Activated gamma-delta T cell treated with anti-CD3 and anti-CD28 coated beads, Interleukin-2, amount 50 U/mL, for 16 hours (primary cell): Measurements from ENCODE around the gene ZNF212.

Experiments
- DNase-seq: peaks from one replicate; pipeline ENCODE4 v3.0.0-alpha.2; 2020; ENCODE audit warnings: low read depth

The ZNF212 gene

DNA sequence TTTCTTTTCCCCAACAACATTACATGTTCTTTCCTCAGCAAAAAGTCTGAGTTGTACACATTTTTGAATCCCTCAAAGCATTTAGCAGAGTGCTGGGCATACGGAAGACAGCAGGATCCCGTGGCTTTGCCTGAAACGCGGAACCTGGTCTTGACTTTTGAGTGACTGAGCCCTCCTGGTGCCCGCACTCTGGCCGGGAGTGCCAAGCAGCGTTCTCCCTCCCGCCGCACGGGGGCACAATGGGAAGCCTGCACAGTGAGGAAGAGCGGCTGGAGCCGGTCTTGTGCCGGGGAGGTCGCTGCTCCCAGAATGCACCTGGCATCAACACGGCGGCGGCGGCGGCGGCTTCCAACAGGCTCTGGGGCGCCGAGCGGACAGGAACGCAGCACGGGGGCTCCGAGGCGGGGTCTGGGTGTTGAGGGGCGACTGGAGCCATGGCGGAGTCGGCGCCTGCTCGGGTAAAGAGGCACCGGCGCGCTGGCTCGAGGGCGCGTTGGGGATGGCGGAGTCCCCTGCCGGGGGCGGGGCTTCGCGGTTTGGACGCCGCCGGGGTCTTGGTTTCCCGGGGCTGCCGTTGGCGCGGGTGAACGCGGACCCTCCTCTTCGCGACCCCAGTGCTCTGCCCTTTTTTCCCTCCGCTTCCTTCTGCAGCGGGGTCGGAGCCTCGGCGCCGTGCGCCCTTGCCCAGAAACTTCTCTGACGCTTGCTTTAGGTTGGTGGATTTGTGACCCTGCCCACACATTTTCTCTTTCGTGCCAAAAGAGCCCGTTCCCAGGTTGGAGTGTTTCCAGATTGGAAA, at the start of gene ZNF212:
Gene ZNF212, plus strand, starts transcription at position 307 of the 799 bp plus-strand sequence. Its CDS starts 128 bp downstream, at position 435.
- peak; percentile 84 for DNase-seq

DNA sequence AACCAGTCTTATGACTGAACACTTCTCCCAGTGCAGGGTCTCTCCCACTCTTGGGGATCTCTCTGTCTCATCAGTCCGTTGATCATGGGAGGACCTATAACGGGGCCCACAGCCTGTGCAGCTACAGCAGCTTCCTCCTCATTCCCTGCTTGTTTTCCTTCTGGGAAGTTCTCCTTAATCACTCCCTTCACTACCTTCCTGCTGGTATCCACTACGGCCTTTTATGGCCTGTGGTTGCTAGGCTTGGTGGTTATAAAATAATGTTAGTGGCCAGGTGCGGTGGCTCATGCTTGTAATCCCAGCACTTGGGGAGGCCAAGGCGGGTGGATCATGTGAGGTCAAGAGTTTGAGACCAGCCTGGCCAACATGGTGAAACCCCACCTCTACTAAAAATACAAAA, 47.6 kb upstream of the ZNF212 start:
- no peak for DNase-seq

DNA sequence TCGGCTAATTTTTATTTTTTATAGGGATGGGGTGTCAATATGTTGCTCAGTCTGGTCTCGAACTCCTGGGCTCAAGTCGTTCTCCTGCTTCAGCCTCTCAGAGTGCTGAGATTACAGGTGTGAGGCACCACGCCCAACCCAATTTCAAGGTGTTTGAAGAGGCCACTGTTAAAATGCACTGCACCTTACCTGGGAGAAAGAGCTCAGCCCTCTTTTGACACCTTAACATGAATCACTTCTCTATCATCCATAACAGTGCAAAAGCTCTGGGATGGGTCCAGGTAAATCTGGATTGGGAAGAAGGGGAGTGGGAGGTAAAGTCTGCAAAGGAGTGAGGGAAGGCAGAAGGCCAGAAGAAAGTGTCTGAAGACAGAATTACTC, 44.7 kb upstream of the ZNF212 start:
- DNase-seq: no peak

DNA sequence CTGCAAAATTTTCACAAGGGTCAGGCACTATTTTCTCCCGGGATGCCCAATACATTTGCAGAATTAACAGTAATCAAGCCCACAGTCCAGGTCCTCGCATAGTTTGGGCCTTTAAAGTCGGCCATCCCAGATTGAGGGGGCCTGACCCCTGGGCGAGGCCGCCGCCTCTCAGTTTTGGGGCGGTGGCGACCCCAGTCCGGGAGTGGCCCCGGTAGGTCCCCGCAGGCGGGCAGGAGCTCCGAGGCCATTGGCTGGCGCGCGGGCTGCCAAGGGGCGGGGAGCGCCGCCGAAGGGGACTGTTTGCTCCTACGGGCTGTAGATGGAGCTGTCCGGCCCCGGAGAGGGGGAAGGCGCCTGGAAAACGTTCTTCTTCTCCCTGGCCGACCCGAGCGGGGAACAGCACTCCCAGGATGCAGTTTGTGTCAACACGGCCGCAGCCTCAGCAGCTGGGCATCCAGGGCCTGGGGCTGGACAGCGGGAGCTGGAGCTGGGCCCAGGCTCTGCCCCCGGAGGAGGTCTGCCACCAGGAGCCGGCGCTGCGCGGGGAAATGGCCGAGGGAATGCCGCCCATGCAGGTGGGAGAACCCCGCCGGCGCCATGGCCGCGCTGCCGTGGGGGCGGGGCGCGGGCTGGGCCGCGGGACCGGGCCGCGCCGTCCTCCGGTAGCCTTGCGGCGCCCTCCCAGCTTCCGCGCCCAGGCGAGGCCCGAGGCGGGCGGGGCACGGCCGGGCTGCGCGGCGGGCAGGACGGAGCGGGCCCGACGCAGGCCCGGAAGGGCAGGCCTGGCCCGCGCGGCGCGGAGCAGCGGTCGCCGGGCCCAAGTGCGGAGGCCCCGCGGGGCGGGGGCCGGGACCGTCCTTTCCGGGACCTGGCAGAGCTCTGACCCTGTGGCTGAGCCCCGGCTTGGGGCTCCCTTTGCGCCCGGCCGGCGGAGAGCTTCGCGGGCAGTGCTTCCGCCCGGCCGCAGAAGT, 44.0 kb upstream of the ZNF212 start, which contains the start of gene ZNF282:
Gene ZNF282, plus strand, starts transcription at position 367 of the 971 bp plus-strand sequence. Its CDS starts 44 bp downstream, at position 411.
- DNase-seq: peak; percentile 47

DNA sequence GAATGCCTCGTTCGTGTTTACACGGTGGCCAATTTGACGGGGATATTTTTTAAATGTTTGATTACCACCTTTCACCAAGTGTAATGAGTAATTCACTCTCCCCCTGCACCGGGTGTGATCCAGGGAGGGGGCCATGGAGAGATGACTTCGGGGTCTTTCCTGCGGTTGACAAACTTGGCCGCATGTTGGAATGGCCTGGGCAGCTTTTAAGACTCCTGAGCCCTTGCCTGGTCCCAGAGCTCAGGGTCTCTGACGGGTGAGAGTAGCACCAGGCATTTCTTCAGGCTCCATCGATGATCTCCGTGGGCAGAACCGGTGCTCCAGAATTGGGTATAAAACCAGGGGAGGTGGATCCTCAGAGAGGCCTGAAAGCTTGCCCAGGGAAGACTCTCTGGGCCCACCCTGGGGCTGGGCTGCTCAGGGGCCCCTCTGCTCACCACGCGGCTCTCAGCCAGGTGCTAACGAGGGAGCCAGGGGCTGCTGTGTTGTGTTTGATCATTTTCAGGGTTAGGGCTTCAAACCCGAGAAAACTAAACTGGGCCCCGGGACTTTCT, 43.2 kb upstream of the ZNF212 start:
- no peak for DNase-seq

DNA sequence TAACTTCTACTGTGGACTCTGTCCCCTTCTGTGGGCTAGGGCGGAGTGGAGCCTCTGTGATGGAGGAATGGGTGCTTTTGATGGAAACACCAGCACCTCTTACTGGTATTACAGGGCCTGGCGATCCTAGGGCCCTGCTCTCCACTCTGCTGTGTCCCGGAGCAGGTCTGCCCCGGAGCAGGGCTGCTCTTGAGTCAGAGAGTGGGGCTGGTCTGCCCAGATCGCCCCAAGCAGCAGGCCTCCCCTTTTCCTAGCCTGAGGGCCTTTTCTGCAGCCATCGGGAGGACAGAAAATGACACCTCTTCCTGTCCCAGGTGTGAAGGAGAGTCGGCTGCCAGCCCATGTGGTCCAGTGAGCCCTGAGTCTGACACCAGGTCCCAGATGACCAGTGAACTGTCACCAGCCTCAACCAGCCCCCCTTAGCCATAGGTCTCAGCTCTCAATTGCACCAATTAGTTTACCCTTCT, 42.7 kb upstream of the ZNF212 start:
- no peak for DNase-seq

DNA sequence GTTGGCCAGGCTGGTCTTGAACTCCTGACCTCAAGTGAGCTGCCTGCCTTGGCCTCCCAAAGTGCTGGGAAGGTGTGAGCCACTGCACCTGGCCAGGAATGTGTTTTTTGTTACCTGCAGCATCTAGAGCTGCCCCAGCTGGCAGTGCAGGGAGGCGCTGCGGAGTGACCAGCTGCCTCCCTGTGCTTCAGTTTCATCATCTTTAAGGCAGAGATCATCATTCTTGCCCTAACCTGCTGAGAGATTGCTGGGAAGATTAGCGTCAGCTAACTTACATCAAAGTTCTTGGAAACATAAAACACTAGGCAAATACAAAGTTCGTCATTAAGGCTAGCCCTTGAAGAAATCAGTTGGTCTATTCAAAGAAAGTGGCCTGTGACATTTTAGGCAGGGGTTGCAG, 41.8 kb upstream of the ZNF212 start:
- DNase-seq: no peak

DNA sequence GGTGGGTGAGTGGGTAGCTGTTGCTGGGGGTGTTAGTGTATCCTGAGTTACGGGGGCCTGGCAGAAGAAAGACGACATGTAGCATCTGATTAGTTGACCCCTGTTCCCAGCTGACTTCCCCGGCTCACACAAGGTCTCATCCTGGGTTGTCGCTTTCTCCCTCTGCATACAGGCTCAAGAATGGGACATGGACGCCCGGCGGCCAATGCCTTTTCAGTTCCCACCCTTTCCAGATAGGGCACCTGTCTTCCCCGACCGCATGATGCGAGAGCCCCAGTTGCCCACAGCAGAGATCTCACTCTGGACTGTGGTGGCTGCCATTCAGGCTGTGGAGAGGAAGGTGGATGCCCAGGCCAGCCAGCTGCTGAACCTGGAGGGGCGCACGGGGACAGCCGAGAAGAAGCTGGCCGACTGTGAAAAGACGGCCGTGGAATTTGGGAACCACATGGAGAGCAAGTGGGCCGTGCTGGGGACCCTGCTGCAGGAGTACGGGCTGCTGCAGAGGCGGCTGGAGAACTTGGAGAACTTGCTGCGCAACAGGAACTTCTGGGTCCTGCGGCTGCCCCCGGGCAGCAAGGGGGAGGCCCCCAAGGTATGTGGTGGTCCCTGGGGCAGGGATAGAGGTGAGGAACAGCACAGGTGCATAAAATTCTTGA, 41.2 kb upstream of the ZNF212 start:
- DNase-seq: no peak

DNA sequence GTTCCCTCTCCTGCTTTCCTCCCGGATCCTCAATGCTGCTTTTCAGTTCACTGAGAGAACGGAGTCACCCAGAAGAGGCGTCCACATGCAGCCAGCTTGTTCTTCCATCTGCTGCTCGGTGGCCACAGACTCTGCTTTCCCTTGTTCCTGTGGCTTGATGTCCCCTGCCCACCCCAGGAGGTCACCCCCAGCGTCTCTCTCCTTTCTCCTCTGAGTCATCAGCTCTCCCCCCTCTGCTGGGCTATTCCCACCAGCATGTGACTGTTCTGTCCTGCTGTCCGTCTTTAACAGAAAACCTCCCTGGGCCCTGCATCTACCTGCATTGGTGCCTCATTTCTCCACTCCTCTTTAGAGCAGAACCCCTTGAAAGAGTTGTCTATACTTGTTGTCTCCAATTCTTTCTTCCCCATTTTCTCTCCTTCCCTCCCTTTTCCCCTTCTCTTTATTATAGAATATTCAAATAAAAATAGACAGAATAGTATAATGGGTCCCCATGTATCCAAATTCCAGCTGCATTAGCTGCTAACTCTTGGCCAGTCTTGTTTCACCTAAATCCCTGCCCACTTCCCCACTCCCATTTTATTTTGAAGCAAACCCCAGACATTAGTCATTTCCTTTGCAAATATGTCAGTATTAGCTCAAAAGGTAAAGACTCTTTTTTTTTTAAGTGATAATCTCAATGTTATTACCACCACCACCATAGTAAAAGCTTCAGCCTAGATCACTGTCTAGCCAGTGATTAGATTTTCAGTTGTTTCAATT, 40.0 kb upstream of the ZNF212 start:
- DNase-seq: no peak

DNA sequence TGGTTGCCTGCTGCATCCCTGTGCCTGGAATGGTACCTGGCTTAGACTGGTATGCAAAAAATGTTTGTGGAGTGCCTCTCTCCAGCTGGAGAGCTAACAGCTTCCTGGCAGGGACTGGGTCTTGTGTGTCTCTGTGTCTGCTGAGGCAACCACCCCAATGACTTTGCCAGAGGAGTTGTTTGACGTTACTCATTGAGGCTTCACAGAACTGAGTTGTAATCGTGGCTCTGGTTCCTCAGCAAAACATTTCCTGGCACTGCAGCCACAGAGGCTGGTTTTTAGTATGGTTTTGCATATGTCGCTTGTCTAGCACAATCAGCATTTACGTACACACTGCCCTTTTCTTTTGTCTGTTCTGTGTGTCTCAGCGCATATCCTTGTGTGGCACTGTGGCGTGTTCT, 36.6 kb upstream of the ZNF212 start:
- DNase-seq: no peak

DNA sequence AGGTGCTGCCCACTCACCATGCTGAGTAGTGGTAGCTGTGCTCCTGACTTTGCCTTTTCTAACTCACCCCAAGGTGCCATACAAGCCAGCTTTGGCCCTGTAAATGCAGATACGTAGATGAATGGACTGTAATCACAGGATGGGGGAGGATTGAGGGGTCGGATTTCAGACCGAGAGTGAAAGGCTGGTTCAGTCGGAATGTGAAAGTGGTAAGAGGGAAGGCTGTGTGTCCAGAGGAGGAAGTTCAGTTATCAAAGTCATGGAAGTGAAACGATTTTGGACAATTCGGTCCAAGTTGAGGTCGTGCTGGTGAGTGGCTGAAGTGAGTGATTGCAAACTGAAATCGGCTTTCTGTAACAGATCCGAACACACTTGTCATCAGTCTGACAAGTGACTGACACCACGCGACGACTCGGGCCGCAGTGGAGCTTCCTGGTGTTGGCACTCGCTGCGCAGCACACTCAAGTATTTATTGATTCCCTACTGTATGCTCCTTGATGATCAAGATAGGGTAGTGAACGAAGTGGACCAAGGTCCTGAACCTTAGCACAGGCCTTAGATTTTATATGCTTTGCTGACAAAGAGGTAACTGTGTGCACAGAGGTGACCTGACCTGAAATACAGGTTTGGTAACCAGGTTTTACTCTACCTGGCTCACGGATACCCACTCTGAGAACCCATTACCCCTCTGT, 33.6 kb upstream of the ZNF212 start:
- no peak for DNase-seq

DNA sequence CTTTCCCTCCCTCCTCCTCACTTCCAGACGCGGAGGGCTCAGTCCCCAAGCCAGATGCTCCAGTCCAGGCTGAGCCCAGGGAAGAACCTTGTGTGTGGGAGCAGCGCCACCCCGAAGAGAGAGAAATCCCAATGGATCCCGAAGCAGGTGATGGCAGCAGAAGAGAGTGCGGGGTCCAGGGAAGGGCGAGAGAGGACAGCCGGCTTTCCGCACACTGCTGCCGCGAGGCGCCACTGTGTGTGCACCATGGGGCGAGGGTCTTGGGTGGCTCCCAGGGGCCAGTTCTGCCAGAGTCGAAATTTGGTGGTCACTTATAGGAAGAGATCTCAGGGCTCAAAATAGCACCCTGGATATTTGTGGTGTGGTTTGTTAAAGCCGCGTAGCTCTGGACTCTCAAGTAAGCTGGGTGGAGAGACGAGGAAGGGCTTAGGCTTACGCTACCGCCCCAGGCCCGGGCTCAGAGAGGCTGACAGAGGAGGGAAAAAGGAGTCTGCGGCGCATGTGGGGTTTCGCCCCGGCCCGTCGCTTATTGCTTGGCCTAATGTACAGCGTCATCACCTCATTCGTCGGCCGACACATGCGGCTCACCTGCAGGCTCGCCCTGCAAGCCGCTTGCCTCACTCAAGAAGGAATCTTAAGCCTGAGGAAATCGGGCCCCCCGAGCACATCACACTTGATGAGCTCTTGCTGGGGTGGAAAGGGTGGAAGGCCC, 32.0 kb upstream of the ZNF212 start:
- no peak for DNase-seq

DNA sequence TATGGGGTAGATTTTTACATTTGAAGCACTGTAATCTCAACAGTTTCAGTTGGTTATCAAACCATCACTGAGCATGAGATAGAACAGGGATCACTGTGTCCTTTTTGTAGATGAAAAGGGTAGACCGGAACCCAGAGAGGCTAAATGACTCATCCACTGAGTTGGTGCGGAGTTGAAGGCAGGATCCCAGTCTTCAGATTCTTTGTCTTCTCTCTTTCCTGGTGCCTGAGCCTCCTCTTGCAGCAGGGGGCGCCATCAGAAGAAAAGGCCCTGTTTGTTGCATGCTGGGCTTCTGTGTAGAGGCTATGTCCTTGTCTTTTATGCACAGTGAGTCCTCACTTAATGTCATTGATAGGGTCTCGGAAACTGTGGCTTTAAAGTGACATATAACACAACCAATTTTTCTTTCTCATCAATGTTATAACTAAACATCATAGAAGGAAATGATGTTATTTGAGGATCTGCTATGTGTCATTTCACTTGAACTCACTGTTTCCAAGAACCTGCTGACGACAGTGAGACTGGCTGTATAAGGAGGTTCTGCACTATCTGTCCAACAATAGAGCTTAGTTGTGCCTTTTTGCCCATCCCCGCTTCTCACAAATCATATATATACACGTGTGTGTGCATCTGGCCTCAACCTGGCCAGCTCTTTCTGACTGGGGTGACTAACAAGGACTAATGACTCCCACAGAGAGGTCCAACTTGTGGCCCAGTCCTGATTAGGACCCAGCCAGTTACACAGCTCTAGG, 29.8 kb upstream of the ZNF212 start:
- peak; percentile 36 for DNase-seq

DNA sequence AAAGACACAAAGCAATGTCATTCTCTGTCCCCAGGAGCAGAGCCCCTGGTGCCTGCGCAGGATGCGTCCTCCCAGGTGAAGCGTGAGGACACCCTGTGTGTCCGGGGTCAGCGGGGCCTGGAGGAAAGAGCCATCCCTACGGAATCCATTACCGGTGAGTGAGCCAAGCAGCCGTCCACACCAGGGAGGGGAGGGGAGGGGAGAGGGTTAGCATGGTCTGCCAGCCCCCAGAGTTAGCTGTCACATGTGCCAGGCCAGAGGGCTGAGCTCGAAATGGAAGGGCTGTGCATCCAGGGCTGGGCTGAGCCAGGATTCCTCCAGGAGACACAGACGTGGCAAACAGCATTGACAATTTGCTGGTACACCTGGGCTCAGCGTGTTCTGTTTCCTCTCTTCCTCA, 28.9 kb upstream of the ZNF212 start:
- no peak for DNase-seq

DNA sequence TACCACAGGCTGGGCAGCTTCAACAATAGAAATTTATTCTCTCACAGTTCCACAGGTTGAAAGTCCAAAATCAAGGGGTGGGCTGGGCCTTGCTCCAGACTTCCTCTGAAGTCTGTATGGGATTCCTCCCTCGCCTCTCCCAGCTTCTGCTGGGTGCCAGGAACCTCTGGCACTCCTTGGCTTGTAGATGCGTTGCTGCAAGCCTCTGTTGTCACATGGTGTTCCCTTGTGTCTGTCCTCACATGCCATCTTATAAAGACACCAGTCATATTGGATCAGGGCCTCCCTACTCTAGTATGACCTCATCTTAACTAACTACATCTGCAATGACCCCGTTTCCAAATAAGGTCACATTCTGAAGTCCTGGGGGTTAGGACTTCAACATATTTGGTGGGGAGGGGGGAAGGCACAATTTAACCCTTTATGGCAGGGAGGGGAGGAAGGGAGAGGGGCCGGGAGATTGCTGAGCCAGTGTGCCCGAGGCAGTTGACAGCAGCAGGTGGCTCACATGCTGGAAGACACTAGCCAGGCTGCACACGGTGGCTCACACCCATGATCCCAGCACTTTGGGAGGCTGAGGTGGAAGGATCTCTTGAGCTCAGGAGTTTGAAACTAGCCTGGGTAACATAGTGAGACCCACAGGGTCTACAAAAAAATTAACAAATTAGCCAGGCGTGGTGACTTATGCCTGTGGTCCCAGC, 25.3 kb upstream of the ZNF212 start:
- no peak for DNase-seq

DNA sequence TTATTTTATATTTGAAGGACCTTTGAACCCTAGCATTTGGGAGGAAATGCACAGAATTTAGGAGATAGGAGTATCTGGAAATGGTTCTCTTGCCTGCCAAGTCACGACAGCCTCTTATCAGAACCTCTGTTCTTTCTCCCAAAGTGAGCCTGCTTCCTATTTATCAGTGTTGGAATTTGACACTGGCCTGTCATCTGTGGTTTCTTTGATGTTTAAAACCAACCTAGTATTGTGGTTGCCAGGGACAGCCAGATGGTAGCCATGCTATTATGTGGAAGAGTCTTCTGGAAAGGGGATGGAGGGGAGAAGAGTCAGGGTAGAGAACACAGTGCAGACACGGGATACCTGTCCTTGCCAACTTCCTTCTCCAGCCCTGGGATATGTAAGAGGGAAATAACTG, 23.0 kb upstream of the ZNF212 start:
- no peak for DNase-seq

DNA sequence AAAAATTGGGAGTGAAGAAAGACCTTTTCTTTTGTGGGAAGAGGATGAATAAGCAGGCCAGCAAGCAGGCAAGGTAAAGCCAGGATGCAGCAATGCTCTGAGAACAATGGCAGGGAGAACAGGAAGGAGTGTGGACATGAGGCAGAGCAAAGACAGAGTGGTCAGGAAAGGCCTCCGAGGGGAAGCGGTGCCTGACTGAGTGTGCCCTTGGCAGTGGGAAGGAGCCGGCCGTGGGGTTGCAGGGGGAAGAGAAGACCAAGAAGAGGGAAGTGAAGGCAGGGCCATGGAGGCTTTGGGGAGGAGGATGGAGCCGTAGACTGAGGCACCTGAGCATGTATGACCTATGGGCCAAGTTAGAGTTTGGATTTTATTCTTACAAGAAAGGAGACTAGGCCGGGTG, 21.9 kb upstream of the ZNF212 start:
- DNase-seq: no peak
